ENCODE results near the gene PDGFD. TPM values are rescaled to one million over a fixed set of nuclear protein-coding genes. Genes with fewer than 3 reads are reported as not detected.

Gene PDGFD
- total RNA-seq, 1 donor from 2014 or later, result 0.45 TPM

- H3K27me3 Mint-ChIP-seq (ENCODE audit: low read depth), result peaks cover 4% of the 10 kb centered on the region
- no peak for TF ChIP-seq CTCF (IDR thresholded peaks at IDR 0.05)
- no peaks in the 10 kb centered on the region for H3K9me3 Mint-ChIP-seq (ENCODE audit: low read depth)
- no peaks in the 10 kb centered on the region for H3K36me3 Mint-ChIP-seq (ENCODE audit: low read depth)
- no peak for DNase-seq (ENCODE audit: low spot score)
- peaks cover 15% of the 10 kb centered on the region for H3K4me1 Mint-ChIP-seq (ENCODE audit: low read depth)
- H3K27ac Mint-ChIP-seq (ENCODE audit: unreplicated experiment), result no peak overlapping the region
- H3K4me3 Mint-ChIP-seq (ENCODE audit: unreplicated experiment), result no peak overlapping the region
These were observed 214.2 kb downstream of the PDGFD start for GRCh38 chr11:103949781-103950180.

- peaks cover 3% of the 10 kb centered on the region for H3K9me3 Mint-ChIP-seq (ENCODE audit: low read depth)
- H3K36me3 Mint-ChIP-seq (ENCODE audit: low read depth), result no peaks in the 10 kb centered on the region
- no peak for TF ChIP-seq CTCF (IDR thresholded peaks at IDR 0.05)
- H3K27ac Mint-ChIP-seq (ENCODE audit: unreplicated experiment), result no peak overlapping the region
- H3K4me3 Mint-ChIP-seq (ENCODE audit: unreplicated experiment), result no peak overlapping the region
- H3K27me3 Mint-ChIP-seq (ENCODE audit: low read depth), result peaks cover 4% of the 10 kb centered on the region
- H3K4me1 Mint-ChIP-seq (ENCODE audit: low read depth), result peaks cover 15% of the 10 kb centered on the region
- no peak for DNase-seq (ENCODE audit: low spot score)
These were observed 215.7 kb downstream of the PDGFD start for GRCh38 chr11:103948187-103948763.

- H3K27me3 Mint-ChIP-seq (ENCODE audit: low read depth), result peaks cover 4% of the 10 kb centered on the region
- no peak overlapping the region for H3K4me3 Mint-ChIP-seq (ENCODE audit: unreplicated experiment)
- peaks cover 15% of the 10 kb centered on the region for H3K4me1 Mint-ChIP-seq (ENCODE audit: low read depth)
- H3K27ac Mint-ChIP-seq (ENCODE audit: unreplicated experiment), result no peak overlapping the region
- no peak for DNase-seq (ENCODE audit: low spot score)
- H3K36me3 Mint-ChIP-seq (ENCODE audit: low read depth), result no peaks in the 10 kb centered on the region
- peaks cover 3% of the 10 kb centered on the region for H3K9me3 Mint-ChIP-seq (ENCODE audit: low read depth)
- no peak for TF ChIP-seq CTCF (IDR thresholded peaks at IDR 0.05)
These were observed 216.4 kb downstream of the PDGFD start for GRCh38 chr11:103947546-103947919.

GRCh38 chr11:103946793-103947545 lies 217.0 kb downstream of the PDGFD start:
- no peak for DNase-seq (ENCODE audit: low spot score)
- Mint-ChIP-seq H3K27ac (ENCODE audit: unreplicated experiment) (no peak overlapping the region), H3K9me3 (ENCODE audit: low read depth) (peaks cover 3% of the 10 kb centered on the region), H3K4me1 (ENCODE audit: low read depth) (peaks cover 15% of the 10 kb centered on the region), H3K27me3 (ENCODE audit: low read depth) (peaks cover 4% of the 10 kb centered on the region), H3K36me3 (ENCODE audit: low read depth) (no peaks in the 10 kb centered on the region), H3K4me3 (ENCODE audit: unreplicated experiment) (no peak overlapping the region)
- no peak for TF ChIP-seq CTCF (IDR thresholded peaks at IDR 0.05)

- H3K27ac Mint-ChIP-seq (ENCODE audit: unreplicated experiment), result no peak overlapping the region
- H3K27me3 Mint-ChIP-seq (ENCODE audit: low read depth), result no peaks in the 10 kb centered on the region
- no peaks in the 10 kb centered on the region for H3K36me3 Mint-ChIP-seq (ENCODE audit: low read depth)
- TF ChIP-seq CTCF (IDR thresholded peaks at IDR 0.05), result no peak
- peaks cover 3% of the 10 kb centered on the region for H3K9me3 Mint-ChIP-seq (ENCODE audit: low read depth)
- no peak overlapping the region for H3K4me3 Mint-ChIP-seq (ENCODE audit: unreplicated experiment)
- peaks cover 19% of the 10 kb centered on the region for H3K4me1 Mint-ChIP-seq (ENCODE audit: low read depth)
- DNase-seq (ENCODE audit: low spot score), result no peak
These were observed 219.6 kb downstream of the PDGFD start for GRCh38 chr11:103944251-103944940.
